H1 (cell line): ENCODE data around the gene MYO7B. TPM values are rescaled to one million over a fixed set of nuclear protein-coding genes. Genes with fewer than 3 reads are reported as not detected.
A peak's percentile ranks its signal among the peaks of the same experiment; 100 is the strongest.

Experiments
- CTCF ChIA-PET: fragments of 300-600 bp; sonication (Branson Sonifier 250); formaldehyde crosslinking; loops from one replicate; lab custom pipeline; 2021; ENCODE audit not compliant: partially characterized antibody; lab: Charles Lee
- POLR2A ChIA-PET: fragments of 300-600 bp; sonication (Branson Sonifier 250); formaldehyde crosslinking; loops from one replicate; lab custom pipeline; 2021; ENCODE audit warnings: inconsistent platforms; ENCODE audit not compliant: partially characterized antibody; lab: Charles Lee
- DNase-seq, 2 experiments: peaks; one replicate each; pipeline versions ENCODE4 v3.0.0 to v3.0.0-alpha.2; 2010 to 2022; ENCODE audit warnings: low spot score in 2 of 2, low read depth in 1 of 2, mixed read lengths in 1 of 2
- FAIRE-seq: peaks from 2 replicates; lab custom pipeline; 2011; peaks lifted over from hg19 to GRCh38; lab: Jason Lieb, UNC
- H2AFZ ChIP-seq: 2 replicates; pipeline ENCODE4 v1.8.1; 2012; ENCODE audit warnings: low read length, inconsistent platforms
- H2AK5ac ChIP-seq: 2 replicates; pipeline ENCODE4 v1.6.1; 2013; ENCODE audit warnings: low read depth, low read length
- H2BK120ac ChIP-seq: replicated peaks from 2 replicates; pipeline ENCODE3; 2013; ENCODE audit warnings: low read depth, low read length, inconsistent platforms
- H2BK12ac ChIP-seq: 2 replicates; pipeline ENCODE4 v1.6.1; 2013; ENCODE audit warnings: low read depth, low read length
- H2BK15ac ChIP-seq: 2 replicates; pipeline ENCODE4 v1.6.1; 2013; ENCODE audit warnings: low read length
- H2BK20ac ChIP-seq: 2 replicates; pipeline ENCODE4 v1.6.1; 2013; ENCODE audit warnings: low read length
- H2BK5ac ChIP-seq: 2 replicates; pipeline ENCODE4 v1.6.1; 2013; ENCODE audit warnings: low read depth, low read length
- H3K14ac ChIP-seq: 2 replicates; pipeline ENCODE4 v1.6.1; 2013; ENCODE audit warnings: inconsistent platforms; ENCODE audit not compliant: insufficient read length
- H3K18ac ChIP-seq: 2 replicates; pipeline ENCODE4 v1.6.1; 2013; ENCODE audit warnings: low read length; ENCODE audit errors: extremely low read depth
- H3K23ac ChIP-seq: 2 replicates; pipeline ENCODE4 v1.6.1; 2013; ENCODE audit warnings: inconsistent platforms; ENCODE audit not compliant: insufficient read length
- H3K23me2 ChIP-seq: 2 replicates; pipeline ENCODE4 v1.6.1; 2013; ENCODE audit warnings: low read depth, low read length
- H3K27ac ChIP-seq: 2 replicates; pipeline ENCODE4 v1.6.1; 2011; ENCODE audit warnings: low read depth, low read length, inconsistent platforms
- H3K27me3 ChIP-seq, 4 experiments: replicated peaks in 1 of 4; 1 replicate in 1 of 4; 2 replicates in 3 of 4; pipeline versions ENCODE4 v1.6.1 to v1.8.1; 2011 to 2013; ENCODE audit warnings: low read length in 3 of 4, mild to moderate bottlenecking in 3 of 4, inconsistent platforms in 2 of 4, mixed read lengths in 2 of 4, moderate library complexity in 1 of 4; ENCODE audit not compliant: control insufficient read depth in 3 of 4, insufficient read depth in 3 of 4; ENCODE audit errors: extremely low read depth in 1 of 4
- H3K36me3 ChIP-seq, 4 experiments: 2 replicates each; pipeline versions ENCODE4 v1.6.1 to v1.8.1; 2011 to 2013; ENCODE audit warnings: mild to moderate bottlenecking in 4 of 4, low read length in 3 of 4, moderate library complexity in 2 of 4, control low read depth in 1 of 4, inconsistent platforms in 1 of 4; ENCODE audit not compliant: insufficient read depth in 4 of 4, control insufficient read depth in 2 of 4
- H3K4ac ChIP-seq: replicated peaks from 2 replicates; pipeline ENCODE3; 2013; ENCODE audit warnings: low read length, low read depth, mixed read lengths, inconsistent platforms; ENCODE audit not compliant: insufficient read length
- H3K4me1 ChIP-seq, 4 experiments: replicated peaks in 1 of 4; 1 replicate in 1 of 4; 2 replicates in 3 of 4; pipeline versions ENCODE4 v1.6.1 to v1.8.1; 2011 to 2013; ENCODE audit warnings: low read length in 3 of 4, inconsistent platforms in 2 of 4, mixed read lengths in 1 of 4; ENCODE audit not compliant: insufficient read depth in 4 of 4, control insufficient read depth in 3 of 4
- H3K4me2 ChIP-seq, 2 experiments: 2 replicates each; pipeline versions ENCODE4 v1.6.1 to v1.8.1; 2011 to 2013; ENCODE audit warnings: low read depth in 2 of 2, low read length in 2 of 2, control low read depth in 1 of 2, inconsistent platforms in 1 of 2, mild to moderate bottlenecking in 1 of 2; ENCODE audit not compliant: insufficient read depth in 1 of 2
- H3K4me3 ChIP-seq, 4 experiments: fragments of 200-600, 300-600 bp in 1 of 4; sonication (generic), shearing (Covaris generic), sonication (Bioruptor Twin) in 1 of 4; 2 replicates each; pipeline versions ENCODE4 v1.5.1 to v1.8.1; 2011 to 2016; ENCODE audit warnings: low read length in 4 of 4, low read depth in 3 of 4, control low read depth in 2 of 4, inconsistent platforms in 2 of 4, mild to moderate bottlenecking in 2 of 4, mixed read lengths in 1 of 4, moderate library complexity in 1 of 4; ENCODE audit not compliant: insufficient read depth in 2 of 4; ENCODE audit errors: extremely low read depth in 1 of 4
- H3K56ac ChIP-seq: replicated peaks from 2 replicates; pipeline ENCODE3; 2013; ENCODE audit warnings: low read depth, mild to moderate bottlenecking, mixed read lengths, low read length, inconsistent platforms; ENCODE audit not compliant: insufficient read length
- H3K79me1 ChIP-seq: 2 replicates; pipeline ENCODE4 v1.6.1; 2013; ENCODE audit warnings: low read depth, low read length, control low read depth
- H3K79me2 ChIP-seq, 2 experiments: 2 replicates each; pipeline versions ENCODE4 v1.6.1 to v1.8.1; 2012 to 2013; ENCODE audit warnings: low read length in 2 of 2, mild to moderate bottlenecking in 2 of 2, inconsistent platforms in 1 of 2; ENCODE audit not compliant: insufficient read depth in 2 of 2, control insufficient read depth in 1 of 2
- H3K9ac ChIP-seq, 4 experiments: replicated peaks in 1 of 4; 1 replicate in 1 of 4; 2 replicates in 3 of 4; pipeline versions ENCODE4 v1.6.1 to v1.8.1; 2011 to 2013; ENCODE audit warnings: low read depth in 3 of 4, low read length in 3 of 4, control low read depth in 2 of 4, mild to moderate bottlenecking in 2 of 4, moderate library complexity in 2 of 4, inconsistent platforms in 1 of 4; ENCODE audit errors: extremely low read depth in 1 of 4
- H3K9me3 ChIP-seq, 2 experiments: 2 replicates each; pipeline versions ENCODE4 v1.6.1 to v1.8.1; 2012 to 2013; ENCODE audit warnings: mild to moderate bottlenecking in 2 of 2, moderate library complexity in 2 of 2, control low read depth in 1 of 2, inconsistent platforms in 1 of 2, low read depth in 1 of 2, low read length in 1 of 2, mixed read lengths in 1 of 2; ENCODE audit not compliant: insufficient read depth in 2 of 2
- H4K20me1 ChIP-seq, 2 experiments: replicated peaks in 1 of 2; 2 replicates each; pipeline versions ENCODE3 to v1.8.1; 2011 to 2013; ENCODE audit warnings: inconsistent platforms in 2 of 2, low read length in 2 of 2, mild to moderate bottlenecking in 1 of 2; ENCODE audit not compliant: insufficient read depth in 2 of 2, control insufficient read depth in 1 of 2
- H4K5ac ChIP-seq: 2 replicates; pipeline ENCODE4 v1.6.1; 2013; ENCODE audit warnings: low read length, low read depth, mixed read lengths, inconsistent platforms; ENCODE audit not compliant: insufficient read length
- H4K8ac ChIP-seq: 2 replicates; pipeline ENCODE4 v1.8.0; 2013; ENCODE audit warnings: mild to moderate bottlenecking, moderate library complexity, low read length, inconsistent platforms; ENCODE audit not compliant: insufficient read depth; ENCODE audit errors: extremely low read depth
- H4K91ac ChIP-seq: replicated peaks from 2 replicates; pipeline ENCODE3; 2013; ENCODE audit warnings: low read length, mixed read lengths, inconsistent platforms; ENCODE audit not compliant: insufficient read length
- BRCA1 ChIP-seq: IDR thresholded peaks from 2 replicates; pipeline ENCODE4 v1.6.1; 2012; ENCODE audit warnings: low read depth, low read length, improper control_type of control experiment
- CEBPB ChIP-seq: IDR thresholded peaks from 2 replicates; pipeline ENCODE4 v1.6.1; 2012; ENCODE audit warnings: low read depth, low read length
- CTCF ChIP-seq, 3 experiments: IDR thresholded peaks; 1 replicate in 2 of 3; 2 replicates in 1 of 3; pipeline versions ENCODE4 v1.5.1 to v1.6.1; 2011; ENCODE audit warnings: low read length in 3 of 3, mild to moderate bottlenecking in 3 of 3, inconsistent platforms in 2 of 3, low read depth in 1 of 3, moderate library complexity in 1 of 3; ENCODE audit not compliant: insufficient read depth in 1 of 3; ENCODE audit errors: control extremely low read depth in 1 of 3
- E2F6 ChIP-seq: IDR thresholded peaks from 2 replicates; pipeline ENCODE4 v1.6.1; 2012; ENCODE audit warnings: inconsistent platforms
- HDAC2 ChIP-seq, 2 experiments: fragments of 300-600 bp in 1 of 2; sonication (generic) in 1 of 2; IDR thresholded peaks; 2 replicates each; pipeline ENCODE4 v1.6.1; 2011 to 2012; ENCODE audit warnings: low read depth in 2 of 2, low read length in 2 of 2, mild to moderate bottlenecking in 2 of 2, moderate library complexity in 2 of 2, borderline replicate concordance in 1 of 2, inconsistent platforms in 1 of 2
- KDM1A ChIP-seq: fragments of 200-600, 300-600 bp; sonication (generic); IDR thresholded peaks from 2 replicates; pipeline ENCODE4 v1.7.1; 2016; ENCODE audit warnings: mild to moderate bottlenecking, low read length, borderline replicate concordance
- RBBP5 ChIP-seq: IDR thresholded peaks from 2 replicates; pipeline ENCODE4 v1.7.1; 2012; ENCODE audit warnings: low read depth, mild to moderate bottlenecking, inconsistent platforms, low read length, moderate library complexity, borderline replicate concordance
- WGBS, 2 experiments: shearing (Covaris generic) in 1 of 2; methylation state at CpG; one replicate each; pipeline versions ENCODE4 v1.1.6 to v1.1.7; 2013 to 2015; ENCODE audit warnings: low lambda C conversion rate in 2 of 2, mixed read lengths in 2 of 2, inconsistent platforms in 1 of 2, low coverage in 1 of 2, missing lambda C conversion rate in 1 of 2; ENCODE audit not compliant: insufficient replicate concordance in 2 of 2, insufficient coverage in 1 of 2, insufficient read length in 1 of 2; ENCODE audit errors: extremely low coverage in 1 of 2, missing lambda C conversion rate in 1 of 2; 5-methylcytosine and 5-hydroxymethylcytosine counted together
- polyA plus RNA-seq, 7 experiments: library from polyadenylated mRNA; depleted of rRNA in 3 of 7; stranded (reverse) in 5 of 7; unstranded in 2 of 7; fragments of >200 nt in 5 of 7; fragments of 200-250 nt in 2 of 7; gene quantifications; 1 replicate in 5 of 7; 2 replicates in 1 of 7; 4 replicates in 1 of 7; pipeline versions ENCODE4 v1.2.1 to v1.2.3, GENCODE V29; 2011 to 2013; ENCODE audit warnings: missing spikeins in 2 of 7, mixed read lengths in 2 of 7
- total RNA-seq: library from RNA; stranded (reverse); fragmentation: NEBNext Ultra II Directional; extraction: Animal tissue kit (Norgen Biotek cat#: 25700); gene quantifications from 2 replicates; pipeline ENCODE4 v1.2.1, GENCODE V29; 2021

MYO7B gene
- total and polyA plus RNA-seq, 2 of the 8 experiments (the other 6 are each of a cell fraction or from before 2014, with no cell fraction given) = not detected

GRCh38 chr2:127638361-127639110 lies 103.1 kb downstream of the MYO7B start:
- POLR2A ChIA-PET = interaction anchor here (1.2 to 3.3 kb wide), 2 partner anchors 53 to 112 kb away, joined by 3 to 10 read pairs; partner anchors contain the start of gene IWS1
- no peak overlapping the region for H3K27ac ChIP-seq
- no peak for TF ChIP-seq RBBP5
- TF ChIP-seq HDAC2 (IDR thresholded peaks at IDR 0.05; ENCODE audit: borderline replicate concordance in 1 of 2, low read depth in 2 of 2, low read length in 2 of 2) = no peak
- 0 out of 2 replicates have a peak, but pooled peaks have one; percentile 23 for TF ChIP-seq CEBPB
- no peak for TF ChIP-seq KDM1A
- TF ChIP-seq BRCA1 = no peak
- no peak for TF ChIP-seq CTCF (IDR thresholded peaks at IDR 0.05; ENCODE audit: control extremely low read depth in 1 of 3, insufficient read depth in 1 of 3, low read depth in 1 of 3, low read length in 3 of 3)
- peak; percentile 52 for TF ChIP-seq E2F6

More at GRCh38 chr2:127638361-127639110, 103.1 kb downstream of the MYO7B start:
- Histone ChIP-seq H2BK120ac (no peak overlapping the region), H2BK12ac (peak overlapping the region; percentile 98; the same call in 1 of the 2 replicates), H3K14ac (no peak overlapping the region), H2BK5ac (peak overlapping the region; percentile 47), H3K27me3 (no peaks in the 10 kb centered on the region), H3K79me1 (no peaks in the 10 kb centered on the region), H3K9me3 (no peaks in the 10 kb centered on the region), H3K56ac (no peak overlapping the region), H3K79me2 (no peaks in the 10 kb centered on the region), H2AFZ (no peak overlapping the region), H4K8ac (peak overlapping the region; percentile 78; the same call in 1 of the 2 replicates), H2AK5ac (peak overlapping the region; percentile 53; the same call in 1 of the 2 replicates), H3K18ac (peak overlapping the region; percentile 36; the same call in 1 of the 2 replicates), H3K4me3 (no peak overlapping the region), H2BK15ac (peak overlapping the region; percentile 98; the same call in 1 of the 2 replicates), H2BK20ac (peak overlapping the region; percentile 40; the same call in 1 of the 2 replicates), H4K91ac (peak overlapping the region; percentile 91), H3K23ac (no peak overlapping the region), H3K36me3 (no peaks in the 10 kb centered on the region), H3K9ac (no peak overlapping the region), H4K20me1 (no peaks in the 10 kb centered on the region), H4K5ac (no peak overlapping the region), H3K4me2 (peak overlapping the region; percentile 39 to 54; a peak in 1 of 4 replicates), H3K23me2 (no peaks in the 10 kb centered on the region), H3K4me1 (peaks cover 0 to 19% (median 7%) of the 10 kb centered on the region in 4 experiments; a peak in 6 of 7 replicates), H3K4ac (no peak overlapping the region)
- peak; percentile 41 to 83 for DNase-seq
- FAIRE-seq = no peak
- CTCF ChIA-PET = interaction anchor here (0.6 to 9.8 kb wide), 12 partner anchors 11 to 344 kb away, joined by 3 to 114 read pairs (median 3); partner anchors contain the start of gene ERCC3
- WGBS, 2 experiments = 70% methylated on average over 22 of the region's 23 CpGs; no CpG with 5 or more reads in 1 of the 2 experiments
